ENCODE measurements around the gene EXOC3L4. TPM values are rescaled to one million over a fixed set of nuclear protein-coding genes. Genes with fewer than 3 reads are reported as not detected.
A peak's percentile ranks its signal among the peaks of the same experiment; 100 is the strongest.

EXOC3L4 gene
- total RNA-seq, 1 experiment from 2014 or later, result 6.3 TPM

- TF ChIP-seq CTCF (IDR thresholded peaks at IDR 0.05; ENCODE audit: insufficient read depth in 1 of 2, low read depth in 1 of 2, low read length in 1 of 2, severe bottlenecking in 1 of 2, unreplicated experiment in 1 of 2), result no peak
- POLR2A ChIA-PET, result no interaction called here
- H3K27ac Mint-ChIP-seq (ENCODE audit: unreplicated experiment), result no peak overlapping the region
Measured at GRCh38 chr14:103156651-103157378, 62.3 kb downstream of the EXOC3L4 start.

GRCh38 chr14:103157969-103158368, 63.4 kb downstream of the EXOC3L4 start:
- Mint-ChIP-seq H3K36me3 (ENCODE audit: insufficient read depth, unreplicated experiment) (peaks cover 11% of the 10 kb centered on the region), H3K9me3 (ENCODE audit: unreplicated experiment) (no peaks in the 10 kb centered on the region), H3K4me1 (ENCODE audit: low read depth, unreplicated experiment) (peaks cover 6% of the 10 kb centered on the region), H3K27ac (ENCODE audit: unreplicated experiment) (peak overlapping the region; percentile 67), H3K4me3 (ENCODE audit: unreplicated experiment) (no peak overlapping the region), H3K27me3 (ENCODE audit: insufficient read depth, unreplicated experiment) (no peaks in the 10 kb centered on the region)
- ChIA-PET POLR2A (no interaction called here), CTCF (no interaction called here)
- no peak for DNase-seq
- Histone ChIP-seq H3K4me1 (peaks cover 24% of the 10 kb centered on the region), H3K9me3 (peaks cover 30% of the 10 kb centered on the region), H3K4me3 (ENCODE audit: low read depth, low read length) (no peak overlapping the region), H3K27me3 (replicated peaks; ENCODE audit: control insufficient read depth, insufficient read depth, low read length) (no peaks in the 10 kb centered on the region), H3K36me3 (ENCODE audit: control insufficient read depth, insufficient read depth, low read length) (no peaks in the 10 kb centered on the region)
- no TSS peak for BruUV-seq (replicated peaks)
- intact Hi-C loops (cut with micrococcal nuclease; ENCODE audit: unreplicated experiment), result loop anchor here (1.0 kb wide), 1 partner anchor 15 kb away; no protein-coding TSS in a partner anchor
- no peak for TF ChIP-seq CTCF (IDR thresholded peaks at IDR 0.05; ENCODE audit: insufficient read depth in 1 of 2, low read depth in 1 of 2, low read length in 1 of 2, severe bottlenecking in 1 of 2, unreplicated experiment in 1 of 2)

More at GRCh38 chr14:103156651-103157378, 62.3 kb downstream of the EXOC3L4 start:
- H3K36me3 ChIP-seq (ENCODE audit: control insufficient read depth, insufficient read depth, low read length), result no peaks in the 10 kb centered on the region
- intact Hi-C loops (cut with micrococcal nuclease; ENCODE audit: unreplicated experiment), result no loop called here
- DNase-seq, result no peak
- no TSS peak for BruUV-seq (replicated peaks)
- Mint-ChIP-seq H3K27me3 (ENCODE audit: insufficient read depth, unreplicated experiment) (no peaks in the 10 kb centered on the region), H3K4me3 (ENCODE audit: unreplicated experiment) (no peak overlapping the region), H3K36me3 (ENCODE audit: insufficient read depth, unreplicated experiment) (peaks cover 11% of the 10 kb centered on the region), H3K9me3 (ENCODE audit: unreplicated experiment) (no peaks in the 10 kb centered on the region), H3K4me1 (ENCODE audit: low read depth, unreplicated experiment) (peaks cover 6% of the 10 kb centered on the region)
- peaks cover 24% of the 10 kb centered on the region for H3K4me1 ChIP-seq
- CTCF ChIA-PET, result interaction anchor here (0.5 kb wide), 1 partner anchor 52 kb away, joined by 3 read pairs; no protein-coding TSS in a partner anchor
- peaks cover 19% of the 10 kb centered on the region for H3K9me3 ChIP-seq
- no peaks in the 10 kb centered on the region for H3K27me3 ChIP-seq (replicated peaks; ENCODE audit: control insufficient read depth, insufficient read depth, low read length)
- H3K4me3 ChIP-seq (ENCODE audit: low read depth, low read length), result no peak overlapping the region

- H3K4me1 ChIP-seq, result peaks cover 24% of the 10 kb centered on the region
- Mint-ChIP-seq H3K27me3 (ENCODE audit: insufficient read depth, unreplicated experiment) (no peaks in the 10 kb centered on the region), H3K4me1 (ENCODE audit: low read depth, unreplicated experiment) (peaks cover 6% of the 10 kb centered on the region), H3K36me3 (ENCODE audit: insufficient read depth, unreplicated experiment) (peaks cover 11% of the 10 kb centered on the region), H3K9me3 (ENCODE audit: unreplicated experiment) (no peaks in the 10 kb centered on the region), H3K4me3 (ENCODE audit: unreplicated experiment) (no peak overlapping the region), H3K27ac (ENCODE audit: unreplicated experiment) (peak overlapping the region; percentile 67)
- BruUV-seq (replicated peaks), result no TSS peak
- no peaks in the 10 kb centered on the region for H3K36me3 ChIP-seq (ENCODE audit: control insufficient read depth, insufficient read depth, low read length)
- ChIA-PET CTCF (interaction anchor here (0.6 to 1.0 kb wide), 6 partner anchors 17 to 195 kb away, joined by 3 to 9 read pairs (median 4); no protein-coding TSS in a partner anchor), POLR2A (no interaction called here)
- no peaks in the 10 kb centered on the region for H3K27me3 ChIP-seq (replicated peaks; ENCODE audit: control insufficient read depth, insufficient read depth, low read length)
- no peak overlapping the region for H3K4me3 ChIP-seq (ENCODE audit: low read depth, low read length)
- no peak for TF ChIP-seq CTCF (IDR thresholded peaks at IDR 0.05; ENCODE audit: insufficient read depth in 1 of 2, low read depth in 1 of 2, low read length in 1 of 2, severe bottlenecking in 1 of 2, unreplicated experiment in 1 of 2)
- peak; percentile 80 to 87 for DNase-seq
- intact Hi-C loops (cut with micrococcal nuclease; ENCODE audit: unreplicated experiment), result loop anchor here (1.0 kb wide), 1 partner anchor 15 kb away; no protein-coding TSS in a partner anchor
- peaks cover 30% of the 10 kb centered on the region for H3K9me3 ChIP-seq
Measured at GRCh38 chr14:103158688-103159087, 64.2 kb downstream of the EXOC3L4 start.

Other genes starting within 250 kb of the EXOC3L4 start
- 70.7 TPM in 2 replicates for gene AMN, start 172.1 kb upstream of the EXOC3L4 start, total RNA-seq (2022)
- gene CDC42BPB, start 37.2 kb upstream of the EXOC3L4 start, total RNA-seq (2022), result 55.1 and 60.0 TPM in 2 replicates
- not detected in 2 replicates for gene LBHD2, start 10.5 kb upstream of the EXOC3L4 start, total RNA-seq (2022)
- 7.9 and 8.1 TPM in 2 replicates for gene TNFAIP2, start 28.7 kb downstream of the EXOC3L4 start, total RNA-seq (2022)
- gene EIF5, start 239.5 kb downstream of the EXOC3L4 start, total RNA-seq (2022), result 350 and 392 TPM in 2 replicates